SK-N-MC (cell line): ENCODE data around the gene VIT.

Experiments used
- EZH2 ChIP-seq: fragments of 200-600 bp; sonication (generic); IDR thresholded peaks from one replicate; pipeline ENCODE4 v1.6.1; 2017; ENCODE audit warnings: antibody characterized with exemption
- FOXP2 ChIP-seq: optimal IDR thresholded peaks from 2 replicates; pipeline ENCODE3; 2011; ENCODE audit warnings: mild to moderate bottlenecking, moderate library complexity; ENCODE audit not compliant: insufficient read depth; ENCODE audit errors: extremely low read length, control extremely low read depth
- POLR2AphosphoS5 ChIP-seq: IDR thresholded peaks from 2 replicates; pipeline ENCODE4 v1.6.1; 2012; ENCODE audit warnings: mild to moderate bottlenecking, low read depth, low read length, borderline replicate concordance

DNA sequence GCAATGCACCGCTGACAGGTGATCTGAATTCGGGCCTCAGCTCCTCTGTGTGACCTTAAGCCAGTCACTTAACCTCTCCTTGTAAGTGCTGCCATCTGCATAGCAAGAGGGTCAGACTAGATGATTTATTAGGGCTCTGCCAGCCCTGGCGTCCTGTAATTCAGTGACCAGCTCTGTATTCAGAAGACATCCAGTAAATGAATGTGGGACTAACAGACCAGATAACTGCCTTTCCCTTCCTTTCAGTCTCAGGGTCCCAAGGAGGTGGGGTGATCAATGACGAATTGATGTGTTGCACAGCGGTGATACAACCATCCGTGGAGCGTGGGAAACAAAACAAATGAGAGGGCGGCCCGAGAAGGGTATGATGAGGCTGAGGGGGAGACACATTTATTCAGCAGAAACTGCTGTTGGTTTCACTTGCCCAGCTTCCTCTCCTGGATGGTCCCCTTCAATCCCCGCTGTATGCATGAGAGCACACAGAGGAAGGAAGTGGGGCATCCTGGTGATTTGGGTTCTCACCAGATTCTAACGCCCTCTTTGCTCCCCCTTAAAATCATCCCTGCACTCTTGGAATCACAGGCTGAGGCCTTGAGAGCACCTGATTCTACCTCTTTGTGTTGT is 92.8 kb downstream of the VIT start:
- TF ChIP-seq EZH2 (no peak), POLR2AphosphoS5 (no peak), FOXP2 (no peak)
